MM.1S (cell line): Measurements from ENCODE around the gene FARP2.

ENCODE experiments used
- CTCF ChIP-seq: fragments of 300-600 bp; sonication (generic); IDR thresholded peaks from 2 replicates; pipeline ENCODE4 v1.5.1; 2016; ENCODE audit warnings: antibody characterized with exemption, low read length, mixed read lengths
- EZH2 ChIP-seq: fragments of 300-600 bp; sonication (generic); optimal IDR thresholded peaks from 2 replicates; pipeline ENCODE3; 2017; ENCODE audit warnings: low read depth, mild to moderate bottlenecking, antibody characterized with exemption, low read length, mixed read lengths
- EZH2phosphoT487 ChIP-seq: fragments of 300-600 bp; sonication (generic); IDR thresholded peaks from 2 replicates; pipeline ENCODE4 v1.6.1; 2018; ENCODE audit warnings: antibody characterized with exemption, low read length

GRCh38 chr2:241308267-241308666 lies 47.8 kb upstream of the FARP2 start:
- TF ChIP-seq EZH2 (no peak), CTCF (no peak), EZH2phosphoT487 (no peak)
